SHP77 treated with DMSO at 0.1 percent for 48 hours (cell line): Measurements from ENCODE around the gene PZP.
"Not testable (repeated sequence)": the region's sequence is repeated elsewhere in the genome, so short reads cannot be mapped to it uniquely, and the experiment has no call there.

Experiments
- DNase-seq: peaks from one replicate; lab custom pipeline; 2025; lab: John Stamatoyannopoulos, UW

The PZP gene

GRCh38 chr12:9184276-9184675 is 23.9 kb downstream of the PZP start:
- no peak for DNase-seq

GRCh38 chr12:9180810-9181209 is 27.4 kb downstream of the PZP start:
- no peak for DNase-seq

GRCh38 chr12:9179781-9180180 is 28.4 kb downstream of the PZP start:
- DNase-seq = no peak

GRCh38 chr12:9169979-9170634 is 38.1 kb downstream of the PZP start:
- no peak for DNase-seq

GRCh38 chr12:9167345-9167744 is 40.9 kb downstream of the PZP start:
- not testable (repeated sequence) for DNase-seq

GRCh38 chr12:9163392-9163791 is 44.8 kb downstream of the PZP start:
- no peak for DNase-seq

- DNase-seq = no peak
These were observed 52.1 kb downstream of the PZP start for GRCh38 chr12:9156119-9156518.

GRCh38 chr12:9149372-9149771 is 58.8 kb downstream of the PZP start:
- DNase-seq = no peak

- no peak for DNase-seq
These were observed 59.3 kb downstream of the PZP start for GRCh38 chr12:9148926-9149325.

- DNase-seq = no peak
These were observed 60.7 kb downstream of the PZP start for GRCh38 chr12:9147461-9147860.

GRCh38 chr12:9144730-9145106 is 63.5 kb downstream of the PZP start:
- no peak for DNase-seq

- no peak for DNase-seq
These were observed 64.1 kb downstream of the PZP start for GRCh38 chr12:9143929-9144729.

- DNase-seq = no peak
These were observed 65.1 kb downstream of the PZP start for GRCh38 chr12:9143137-9143536.

- not testable (repeated sequence) for DNase-seq
These were observed 68.5 kb downstream of the PZP start for GRCh38 chr12:9139588-9140290.

GRCh38 chr12:9135903-9136310 is 72.3 kb downstream of the PZP start:
- no peak for DNase-seq

- no peak for DNase-seq
These were observed 73.1 kb downstream of the PZP start for GRCh38 chr12:9134981-9135628.

GRCh38 chr12:9133216-9133916 is 74.8 kb downstream of the PZP start:
- no peak for DNase-seq

GRCh38 chr12:9132008-9132535 is 76.1 kb downstream of the PZP start:
- DNase-seq = no peak

- no peak for DNase-seq
These were observed 78.0 kb downstream of the PZP start for GRCh38 chr12:9130244-9130643.

GRCh38 chr12:9127936-9128663 is 80.1 kb downstream of the PZP start:
- no peak for DNase-seq

- no peak for DNase-seq
These were observed 80.7 kb downstream of the PZP start for GRCh38 chr12:9127484-9127883.
